Loucy (cell line): ENCODE results near the gene RPS6KA6.

Experiments used
- CTCF ChIP-seq: fragments of 200-600 bp; sonication (generic); conservative IDR thresholded peaks from 2 replicates; pipeline ENCODE4 v1.5.1; 2014; ENCODE audit warnings: mild to moderate bottlenecking, antibody characterized with exemption, low read length
- EZH2phosphoT487 ChIP-seq: fragments of 200-600 bp; IDR thresholded peaks from 2 replicates; pipeline ENCODE4 v1.6.1; 2018; ENCODE audit warnings: antibody characterized with exemption, mild to moderate bottlenecking, moderate library complexity, borderline replicate concordance

GRCh38 chrX:84144991-84145390, 43.0 kb downstream of the RPS6KA6 start:
- TF ChIP-seq CTCF: no peak
- TF ChIP-seq EZH2phosphoT487: no peak
